Gastrocnemius medialis (tissue), 4 donors: ENCODE data around the gene APP. TPM values are rescaled to one million over a fixed set of nuclear protein-coding genes. Genes with fewer than 3 reads are reported as not detected.

Experiments
- ATAC-seq, 2 donors: fragments of 150-250 bp; one replicate each; pipeline ENCODE4 v1.9.1; 2016
- DNase-seq, 2 donors: peaks; one replicate each; pipeline ENCODE4 v3.0.0-alpha.2; 2019
- H3K27ac ChIP-seq, 4 donors: fragments of 200-600 bp; sonication (generic); 1 replicate in 1 of 4; 2 replicates in 3 of 4; pipeline ENCODE4 v1.5.1; 2016 to 2018; ENCODE audit warnings: mild to moderate bottlenecking in 2 of 4, moderate library complexity in 1 of 4
- H3K27me3 ChIP-seq, 3 donors: fragments of 200-600 bp; sonication (generic) in 2 of 3; 1 replicate in 1 of 3; 2 replicates in 2 of 3; pipeline versions ENCODE4 v1.5.1 to v1.6.0; 2016 to 2019; ENCODE audit warnings: mild to moderate bottlenecking in 1 of 3, moderate library complexity in 1 of 3
- H3K36me3 ChIP-seq, 2 donors: fragments of 200-600 bp; sonication (generic) in 1 of 2; one replicate each; pipeline ENCODE4 v1.5.1; 2017 to 2018
- H3K4me1 ChIP-seq, 2 donors: fragments of 200-600 bp; sonication (generic) in 1 of 2; one replicate each; pipeline ENCODE4 v1.5.1; 2016 to 2017; ENCODE audit warnings: mild to moderate bottlenecking in 2 of 2
- H3K4me3 ChIP-seq, 4 donors: fragments of 200-600 bp; sonication (generic) in 3 of 4; 1 replicate in 1 of 4; 2 replicates in 3 of 4; pipeline ENCODE4 v1.5.1; 2016 to 2019; ENCODE audit warnings: mild to moderate bottlenecking in 2 of 4
- H3K9me3 ChIP-seq, 3 donors: fragments of 200-600 bp; sonication (generic) in 2 of 3; 1 replicate in 1 of 3; 2 replicates in 2 of 3; pipeline ENCODE4 v1.5.1; 2016 to 2019
- POLR2A ChIP-seq, 2 donors: fragments of 450-650 bp; IDR thresholded peaks; one replicate each; pipeline ENCODE4 v1.6.1; 2017; ENCODE audit warnings: antibody characterized with exemption in 2 of 2, mild to moderate bottlenecking in 2 of 2, moderate library complexity in 2 of 2
- in situ Hi-C, 4 donors: fragments of 200-750 bp; cut with MboI; loops; one replicate each; pipeline versions ENCODE4 v1.15.0 to v1.8.0; 2017; ENCODE audit warnings: low sequenced_read_pairs in 4 of 4
- intact Hi-C: fragments of 100-400 bp; cut with DNase I; formaldehyde crosslinking; loops from one replicate; pipeline ENCODE4 v1.15.1; 2023; ENCODE audit warnings: low total_unique reads
- total RNA-seq, 4 donors: library from RNA; depleted of rRNA; stranded (reverse); fragments of >200 nt; gene quantifications; one replicate each; pipeline versions ENCODE4 v1.1.0 to v1.2.3, GENCODE V29; 2016
- TF ChIP-seq, protein P1 (sequence below), 5 experiments: fragments of 450-650 bp in 3 of 5; fragments of 200-600 bp in 2 of 5; sonication (generic) in 2 of 5; IDR thresholded peaks in 4 of 5; conservative IDR thresholded peaks in 1 of 5; 1 replicate in 4 of 5; 2 replicates in 1 of 5; pipeline ENCODE4 v1.5.1; 2016 to 2019; ENCODE audit warnings: antibody characterized with exemption in 5 of 5, mild to moderate bottlenecking in 3 of 5, moderate library complexity in 3 of 5

The APP gene
- total RNA-seq, 4 donors from 2014 or later: 45.8 to 73.2 (median 70.1) TPM

DNA sequence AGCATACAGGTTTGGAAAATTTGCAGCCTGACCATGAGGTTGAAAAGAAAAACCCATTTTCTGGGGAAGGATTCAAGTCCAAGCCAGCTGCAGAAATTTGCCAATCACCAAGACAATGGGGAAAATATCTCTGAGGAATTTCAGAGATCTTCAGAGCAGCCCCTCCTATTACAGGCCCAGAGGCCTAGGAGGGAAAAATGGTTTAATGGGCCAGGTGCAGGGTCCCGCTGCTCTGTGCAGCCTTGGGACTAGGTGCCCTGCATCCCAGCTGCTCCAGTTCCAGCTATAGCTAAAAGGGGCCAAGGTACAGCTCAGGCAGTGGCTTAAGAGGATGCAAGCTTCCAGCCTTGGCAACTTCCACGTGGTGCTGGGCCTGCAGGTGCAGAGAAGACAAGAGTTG, 322.3 kb downstream of the APP start:
- TF ChIP-seq, protein P1, sequence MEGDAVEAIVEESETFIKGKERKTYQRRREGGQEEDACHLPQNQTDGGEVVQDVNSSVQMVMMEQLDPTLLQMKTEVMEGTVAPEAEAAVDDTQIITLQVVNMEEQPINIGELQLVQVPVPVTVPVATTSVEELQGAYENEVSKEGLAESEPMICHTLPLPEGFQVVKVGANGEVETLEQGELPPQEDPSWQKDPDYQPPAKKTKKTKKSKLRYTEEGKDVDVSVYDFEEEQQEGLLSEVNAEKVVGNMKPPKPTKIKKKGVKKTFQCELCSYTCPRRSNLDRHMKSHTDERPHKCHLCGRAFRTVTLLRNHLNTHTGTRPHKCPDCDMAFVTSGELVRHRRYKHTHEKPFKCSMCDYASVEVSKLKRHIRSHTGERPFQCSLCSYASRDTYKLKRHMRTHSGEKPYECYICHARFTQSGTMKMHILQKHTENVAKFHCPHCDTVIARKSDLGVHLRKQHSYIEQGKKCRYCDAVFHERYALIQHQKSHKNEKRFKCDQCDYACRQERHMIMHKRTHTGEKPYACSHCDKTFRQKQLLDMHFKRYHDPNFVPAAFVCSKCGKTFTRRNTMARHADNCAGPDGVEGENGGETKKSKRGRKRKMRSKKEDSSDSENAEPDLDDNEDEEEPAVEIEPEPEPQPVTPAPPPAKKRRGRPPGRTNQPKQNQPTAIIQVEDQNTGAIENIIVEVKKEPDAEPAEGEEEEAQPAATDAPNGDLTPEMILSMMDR (IDR thresholded peaks at IDR 0.05 in 4 of 5, conservative IDR thresholded peaks at IDR 0.05 in 1 of 5): no peak
- no peak for TF ChIP-seq POLR2A (IDR thresholded peaks at IDR 0.05)
- intact Hi-C loops: no loop called here
- Histone ChIP-seq H3K36me3 (no peaks in the 10 kb centered on the region), H3K4me1 (no peaks in the 10 kb centered on the region), H3K4me3 (no peak overlapping the region), H3K9me3 (no peaks in the 10 kb centered on the region), H3K27me3 (peaks cover 0 to 2% (median 0%) of the 10 kb centered on the region in 3 donors), H3K27ac (no peak overlapping the region)
- ATAC-seq: no peak
- in situ Hi-C loops: no loop called here
- no peak for DNase-seq

DNA sequence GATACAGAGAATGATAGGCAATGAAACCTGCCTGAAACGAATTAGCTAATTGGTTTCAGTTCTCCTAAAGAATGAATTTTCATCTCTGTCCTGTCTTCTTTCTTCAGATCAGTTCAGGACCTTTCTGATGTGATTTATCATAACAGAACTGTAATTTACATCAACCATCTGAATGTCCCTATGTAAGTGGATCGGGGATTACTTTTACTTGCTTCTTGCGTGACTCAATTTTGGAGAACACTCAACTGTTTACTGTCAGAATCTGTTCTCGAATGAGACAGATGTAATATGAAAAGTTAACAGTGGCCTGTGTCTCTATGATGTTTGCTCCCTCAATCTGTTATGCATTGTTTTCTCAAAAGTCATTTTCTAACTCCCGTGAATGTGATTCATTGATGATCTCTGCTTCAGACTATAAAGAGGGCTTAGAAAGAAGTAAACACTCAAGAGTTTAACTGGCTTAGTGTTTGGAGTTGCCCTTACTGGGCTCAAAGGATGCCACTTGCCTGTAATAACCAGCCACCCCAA, 324.8 kb downstream of the APP start:
- Histone ChIP-seq H3K27me3 (peaks cover 0 to 2% (median 0%) of the 10 kb centered on the region in 3 donors), H3K4me3 (no peak overlapping the region), H3K36me3 (no peaks in the 10 kb centered on the region), H3K27ac (no peak overlapping the region), H3K4me1 (no peaks in the 10 kb centered on the region), H3K9me3 (no peaks in the 10 kb centered on the region)
- intact Hi-C loops (no loop called here), in situ Hi-C loops (no loop called here)
- no peak for DNase-seq
- no peak for TF ChIP-seq POLR2A (IDR thresholded peaks at IDR 0.05)
- TF ChIP-seq, protein P1 (IDR thresholded peaks at IDR 0.05 in 4 of 5, conservative IDR thresholded peaks at IDR 0.05 in 1 of 5): no peak
- ATAC-seq: no peak

DNA sequence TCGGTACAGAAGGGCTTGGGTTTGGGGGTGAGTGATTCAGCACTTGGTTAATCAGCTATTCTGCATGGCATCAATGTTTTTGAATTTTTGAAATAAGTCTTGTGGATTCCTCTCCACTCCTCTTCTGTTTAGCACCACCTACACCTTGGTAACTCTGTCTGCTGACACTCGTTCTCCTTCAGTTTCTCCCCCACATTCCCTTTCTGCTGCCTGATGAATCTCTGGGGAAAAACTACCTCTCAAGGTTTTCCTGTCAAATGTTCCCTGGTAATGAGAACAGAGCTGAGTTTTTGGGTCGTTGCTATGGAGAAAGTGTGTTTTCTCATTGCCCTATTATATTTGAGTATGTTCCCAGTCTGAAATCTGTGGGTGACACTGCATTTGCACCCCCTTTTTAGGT, 327.6 kb downstream of the APP start:
- in situ Hi-C loops: no loop called here
- no peak for ATAC-seq

DNA sequence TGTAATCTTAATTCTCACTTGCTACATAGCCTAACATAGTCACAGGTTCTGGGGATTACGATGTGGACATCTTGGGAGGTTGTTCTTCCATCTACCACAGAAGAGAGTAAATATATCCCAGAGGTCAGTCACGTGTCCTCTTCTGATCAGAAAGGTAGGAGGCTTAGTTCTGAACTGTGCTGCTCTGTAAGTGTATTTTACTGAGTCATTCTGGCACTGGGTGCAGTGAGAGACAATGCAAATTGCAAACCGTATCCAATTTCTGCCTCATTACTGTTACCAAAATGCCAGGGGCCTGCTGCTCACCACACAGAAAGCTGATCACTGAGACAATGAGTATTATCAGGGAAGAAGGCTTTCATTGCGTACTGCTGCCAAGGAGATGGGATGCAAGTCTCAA, 331.8 kb downstream of the APP start:
- ATAC-seq: no peak
- in situ Hi-C loops: no loop called here
- no peaks in the 10 kb centered on the region for H3K36me3 ChIP-seq

More for the DNA sequence above, 327.6 kb downstream of the APP start:
- TF ChIP-seq POLR2A (IDR thresholded peaks at IDR 0.05): no peak
- TF ChIP-seq, protein P1 (IDR thresholded peaks at IDR 0.05 in 4 of 5, conservative IDR thresholded peaks at IDR 0.05 in 1 of 5): no peak
- H3K4me1 ChIP-seq: no peaks in the 10 kb centered on the region
- DNase-seq: no peak
- intact Hi-C loops: no loop called here
- H3K27me3 ChIP-seq: peaks cover 0 to 2% (median 0%) of the 10 kb centered on the region in 3 donors
- H3K4me3 ChIP-seq: no peak overlapping the region
- H3K9me3 ChIP-seq: no peaks in the 10 kb centered on the region
- H3K36me3 ChIP-seq: no peaks in the 10 kb centered on the region
- no peak overlapping the region for H3K27ac ChIP-seq

More for the DNA sequence above, 331.8 kb downstream of the APP start:
- no peak for TF ChIP-seq POLR2A (IDR thresholded peaks at IDR 0.05)
- TF ChIP-seq, protein P1 (IDR thresholded peaks at IDR 0.05 in 4 of 5, conservative IDR thresholded peaks at IDR 0.05 in 1 of 5): no peak
- no peak overlapping the region for H3K4me3 ChIP-seq
- H3K9me3 ChIP-seq: no peaks in the 10 kb centered on the region
- no peak overlapping the region for H3K27ac ChIP-seq
- H3K27me3 ChIP-seq: no peaks in the 10 kb centered on the region
- intact Hi-C loops: no loop called here
- no peak for DNase-seq
- no peaks in the 10 kb centered on the region for H3K4me1 ChIP-seq
